HG02588 (cell line): Measurements from ENCODE around the gene AKAP6.

ENCODE experiments used
- ATAC-seq: cut with Tn5 transposase; IDR thresholded peaks from one replicate; pipeline ENCODE4 v1.9.1; 2021; ENCODE audit warnings: mild to moderate bottlenecking, moderate library complexity; ENCODE audit not compliant: unreplicated experiment

Gene AKAP6

GRCh38 chr14:32329146-32329545, at the start of gene AKAP6:
TSS of gene AKAP6 (plus strand) at chr14:32329298. CDS start at chr14:32433494, 104,196 bp downstream.
- ATAC-seq: no peak

GRCh38 chr14:32286602-32287001, 42.5 kb upstream of the AKAP6 start:
- no peak for ATAC-seq

- no peak for ATAC-seq
These were observed 32.7 kb upstream of the AKAP6 start for GRCh38 chr14:32296366-32296765.

- no peak for ATAC-seq
These were observed 30.8 kb upstream of the AKAP6 start for GRCh38 chr14:32298346-32298745.

GRCh38 chr14:32300136-32300535, 29.0 kb upstream of the AKAP6 start:
- no peak for ATAC-seq

GRCh38 chr14:32303865-32304264, 25.2 kb upstream of the AKAP6 start:
- no peak for ATAC-seq

GRCh38 chr14:32304296-32304695, 24.8 kb upstream of the AKAP6 start:
- no peak for ATAC-seq

- no peak for ATAC-seq
These were observed 22.5 kb upstream of the AKAP6 start for GRCh38 chr14:32306549-32306948.

GRCh38 chr14:32307881-32308582, 21.1 kb upstream of the AKAP6 start:
- ATAC-seq: no peak

GRCh38 chr14:32310876-32311275, 18.2 kb upstream of the AKAP6 start:
- ATAC-seq: no peak

- no peak for ATAC-seq
These were observed 17.6 kb upstream of the AKAP6 start for GRCh38 chr14:32311294-32312009.

GRCh38 chr14:32312010-32312331, 17.1 kb upstream of the AKAP6 start:
- ATAC-seq: no peak

- ATAC-seq: no peak
These were observed 15.2 kb upstream of the AKAP6 start for GRCh38 chr14:32313844-32314376.

GRCh38 chr14:32318087-32318795, 10.9 kb upstream of the AKAP6 start:
- ATAC-seq: no peak

GRCh38 chr14:32319368-32320049, 9.6 kb upstream of the AKAP6 start:
- no peak for ATAC-seq

- no peak for ATAC-seq
These were observed 4.5 kb upstream of the AKAP6 start for GRCh38 chr14:32324601-32325000.

- no peak for ATAC-seq
These were observed 1.7 kb upstream of the AKAP6 start for GRCh38 chr14:32327255-32327961.

GRCh38 chr14:32329690-32330285, 690 bp downstream of the AKAP6 start:
- no peak for ATAC-seq

GRCh38 chr14:32330351-32331111, 1.4 kb downstream of the AKAP6 start:
- ATAC-seq: no peak
